Lung microvascular endothelial cell (primary cell): ENCODE measurements around the gene RRP1. TPM values are rescaled to one million over a fixed set of nuclear protein-coding genes. Genes with fewer than 3 reads are reported as not detected.

Source experiments
- DNase-seq, 2 donors: peaks; one replicate each; pipeline versions ENCODE4 v3.0.0 to v3.0.0-alpha.2; 2010; ENCODE audit warnings: low read depth in 2 of 2
- total RNA-seq: library from RNA; depleted of rRNA; stranded (reverse); fragments of >200 nt; gene quantifications from 2 replicates; pipeline ENCODE4 v1.2.1, GENCODE V29; 2014

The RRP1 gene
- total RNA-seq = 11.1 and 13.9 TPM in 2 replicates

GRCh38 chr21:43789276-43790009, at the start of gene RRP1:
RRP1 (plus strand) TSS chr21:43789577; CDS start chr21:43789630, 53 bp downstream.
- peak; percentile 91 to 94 for DNase-seq

- no peak for DNase-seq
These were observed 49.5 kb upstream of the RRP1 start for GRCh38 chr21:43739621-43740435.

GRCh38 chr21:43740497-43741156, 48.8 kb upstream of the RRP1 start:
- DNase-seq = peak in 1 of 2 donors; percentile 33

GRCh38 chr21:43741423-43742096, 47.8 kb upstream of the RRP1 start:
- no peak for DNase-seq

GRCh38 chr21:43743947-43744346, 45.4 kb upstream of the RRP1 start:
- DNase-seq = no peak

GRCh38 chr21:43744725-43745124, 44.7 kb upstream of the RRP1 start:
- DNase-seq = no peak

- no peak for DNase-seq
These were observed 43.4 kb upstream of the RRP1 start for GRCh38 chr21:43745772-43746517.

GRCh38 chr21:43748622-43749021, 40.8 kb upstream of the RRP1 start:
- DNase-seq = no peak

GRCh38 chr21:43749651-43750262, 39.6 kb upstream of the RRP1 start:
- DNase-seq = no peak

- no peak for DNase-seq
These were observed 38.9 kb upstream of the RRP1 start for GRCh38 chr21:43750339-43751033.

GRCh38 chr21:43751955-43752591, 37.3 kb upstream of the RRP1 start:
- DNase-seq = no peak

GRCh38 chr21:43752758-43753438, 36.5 kb upstream of the RRP1 start:
- DNase-seq = no peak

- no peak for DNase-seq
These were observed 36.0 kb upstream of the RRP1 start for GRCh38 chr21:43753439-43753799.

GRCh38 chr21:43754948-43755781, 34.2 kb upstream of the RRP1 start:
- DNase-seq = no peak

- DNase-seq = no peak
These were observed 33.4 kb upstream of the RRP1 start for GRCh38 chr21:43755820-43756594.

- peak in 1 of 2 donors; percentile 22 for DNase-seq
These were observed 31.8 kb upstream of the RRP1 start for GRCh38 chr21:43757601-43758000.

- peak in 1 of 2 donors; percentile 31 for DNase-seq
These were observed 31.2 kb upstream of the RRP1 start for GRCh38 chr21:43758111-43758641.
